Measurements from ENCODE around the gene CLEC1A.

DNA sequence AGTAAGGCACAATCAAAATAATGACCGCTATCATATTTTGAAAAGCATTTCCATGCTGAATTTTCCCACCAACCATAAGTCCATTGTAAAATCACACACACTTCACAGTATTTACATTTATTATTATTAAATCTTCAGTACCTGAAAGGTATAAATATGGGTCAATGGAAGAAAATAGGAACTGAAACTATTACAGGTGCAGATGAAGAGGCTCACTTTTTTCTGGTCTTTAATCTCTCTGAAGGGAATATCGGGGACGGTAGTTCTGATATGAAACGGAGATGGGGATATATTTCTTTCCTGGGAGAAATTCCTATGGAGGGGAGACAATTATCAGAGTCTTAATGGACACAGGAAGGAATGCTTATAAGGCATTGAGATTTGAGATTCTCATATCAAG is 28.4 kb downstream of the CLEC1A start:
- no peak for TF ChIP-seq EZH2 (IDR thresholded peaks at IDR 0.05; ENCODE audit: low read length, missing control alignments)
- TF ChIP-seq, protein P1, sequence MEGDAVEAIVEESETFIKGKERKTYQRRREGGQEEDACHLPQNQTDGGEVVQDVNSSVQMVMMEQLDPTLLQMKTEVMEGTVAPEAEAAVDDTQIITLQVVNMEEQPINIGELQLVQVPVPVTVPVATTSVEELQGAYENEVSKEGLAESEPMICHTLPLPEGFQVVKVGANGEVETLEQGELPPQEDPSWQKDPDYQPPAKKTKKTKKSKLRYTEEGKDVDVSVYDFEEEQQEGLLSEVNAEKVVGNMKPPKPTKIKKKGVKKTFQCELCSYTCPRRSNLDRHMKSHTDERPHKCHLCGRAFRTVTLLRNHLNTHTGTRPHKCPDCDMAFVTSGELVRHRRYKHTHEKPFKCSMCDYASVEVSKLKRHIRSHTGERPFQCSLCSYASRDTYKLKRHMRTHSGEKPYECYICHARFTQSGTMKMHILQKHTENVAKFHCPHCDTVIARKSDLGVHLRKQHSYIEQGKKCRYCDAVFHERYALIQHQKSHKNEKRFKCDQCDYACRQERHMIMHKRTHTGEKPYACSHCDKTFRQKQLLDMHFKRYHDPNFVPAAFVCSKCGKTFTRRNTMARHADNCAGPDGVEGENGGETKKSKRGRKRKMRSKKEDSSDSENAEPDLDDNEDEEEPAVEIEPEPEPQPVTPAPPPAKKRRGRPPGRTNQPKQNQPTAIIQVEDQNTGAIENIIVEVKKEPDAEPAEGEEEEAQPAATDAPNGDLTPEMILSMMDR (conservative IDR thresholded peaks at IDR 0.05 in 1 of 2, IDR thresholded peaks at IDR 0.05 in 1 of 2; ENCODE audit: low read depth in 1 of 2, low read length in 2 of 2): no peak
